Stromal cell of bone marrow (primary cell): Measurements from ENCODE around the gene RAB21.
A peak's percentile ranks its signal among the peaks of the same experiment; 100 is the strongest.
"Not testable (repeated sequence)": the region's sequence is repeated elsewhere in the genome, so short reads cannot be mapped to it uniquely, and the experiment has no call there.

ENCODE experiments used
- DNase-seq: peaks from one replicate; pipeline ENCODE4 v3.0.0-alpha.2; 2012; ENCODE audit warnings: low read depth

Gene RAB21

DNA sequence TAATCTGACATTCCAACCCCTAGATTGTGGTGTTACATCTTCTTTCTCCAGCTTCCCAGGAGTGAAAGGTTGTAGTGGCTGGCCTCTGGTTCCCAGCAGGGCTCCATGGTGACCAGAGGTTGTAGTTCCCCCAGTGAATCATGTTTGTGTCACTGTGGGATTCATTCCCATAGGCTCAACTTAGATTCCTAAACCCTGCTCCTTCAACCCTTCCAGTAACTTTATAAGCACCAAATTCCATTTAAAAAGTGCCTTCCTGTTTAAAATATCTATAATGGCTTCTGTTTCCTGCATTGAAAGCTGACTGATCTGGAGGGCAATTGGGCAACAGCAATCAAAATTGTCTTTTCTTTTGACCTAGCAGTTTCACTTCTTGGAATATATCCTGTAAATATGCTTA is 44.4 kb downstream of the RAB21 start:
- DNase-seq = peak; percentile 55

DNA sequence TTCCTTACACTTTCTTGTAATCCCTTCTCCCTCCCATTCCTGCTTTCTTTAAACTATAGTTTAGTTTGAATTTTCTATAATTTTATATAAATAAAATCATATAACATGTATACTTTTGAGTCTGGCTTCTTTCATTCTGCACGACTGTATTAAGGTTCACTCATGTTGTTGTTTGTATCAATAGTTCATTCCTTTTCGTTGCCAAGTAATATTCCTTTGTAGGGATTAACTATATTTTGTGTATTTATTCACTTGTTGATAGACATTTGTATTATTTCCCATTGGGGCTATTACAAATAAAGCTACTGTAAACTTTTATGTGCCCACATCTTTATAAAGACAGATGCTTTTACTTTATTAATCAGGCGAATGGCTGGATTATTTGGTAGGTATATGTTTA is 45.5 kb downstream of the RAB21 start:
- DNase-seq = no peak

DNA sequence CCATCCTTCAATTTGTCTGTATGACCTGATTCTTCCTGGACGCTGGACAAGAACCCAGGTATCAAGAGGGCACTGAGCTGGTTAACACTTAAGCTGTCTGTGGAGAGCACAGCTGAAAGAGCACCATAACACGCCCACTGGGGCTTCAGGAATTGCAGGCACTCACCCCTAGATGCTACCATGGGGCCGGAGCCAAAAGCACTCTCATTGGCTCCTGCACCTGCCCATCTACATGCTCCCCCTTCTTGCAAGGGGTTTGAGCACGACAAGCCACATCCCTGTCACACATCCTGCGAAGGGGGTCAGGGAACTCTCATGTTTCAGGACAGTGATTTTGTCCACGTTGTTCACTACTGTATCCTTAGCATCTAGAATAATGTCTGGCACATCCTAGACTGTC is 49.8 kb downstream of the RAB21 start:
- no peak for DNase-seq

DNA sequence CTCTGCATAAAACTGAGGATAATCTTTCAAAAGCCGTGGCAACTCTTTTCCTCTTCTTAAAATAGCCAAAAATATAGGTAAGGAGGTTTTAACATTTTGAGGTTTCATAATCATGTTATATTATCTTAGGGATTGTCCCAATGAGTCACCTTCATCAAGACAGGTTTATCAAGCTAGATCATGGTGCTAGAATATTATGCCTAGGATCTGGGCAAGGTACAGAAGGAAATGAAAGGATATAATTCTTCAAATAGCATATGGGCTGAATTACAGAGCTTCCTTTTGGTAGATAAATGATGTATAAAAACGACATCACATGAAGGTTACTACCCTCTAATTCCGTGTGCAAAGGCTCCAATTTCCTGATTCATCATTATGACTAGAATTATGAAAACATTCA is 56.3 kb downstream of the RAB21 start:
- peak; percentile 40 for DNase-seq

DNA sequence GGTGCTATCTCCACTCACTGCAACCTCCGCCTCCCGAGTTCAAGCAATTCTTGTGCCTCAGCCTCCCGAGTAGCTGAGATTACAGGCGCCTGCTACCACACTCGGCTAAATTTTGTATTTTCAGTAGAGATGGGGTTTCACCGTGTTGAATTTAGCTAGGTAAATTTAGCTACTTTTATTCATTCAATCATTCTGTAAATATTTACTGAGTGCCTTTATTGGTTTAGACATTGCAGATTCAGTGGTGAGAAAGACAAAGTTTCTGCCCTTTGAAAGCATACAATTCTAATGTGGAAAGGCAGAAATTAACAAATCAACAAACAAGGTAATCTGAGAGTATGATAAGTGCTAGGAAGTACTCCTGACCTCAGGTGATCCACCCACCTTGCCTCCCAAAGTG is 60.6 kb downstream of the RAB21 start:
- not testable (repeated sequence) for DNase-seq

DNA sequence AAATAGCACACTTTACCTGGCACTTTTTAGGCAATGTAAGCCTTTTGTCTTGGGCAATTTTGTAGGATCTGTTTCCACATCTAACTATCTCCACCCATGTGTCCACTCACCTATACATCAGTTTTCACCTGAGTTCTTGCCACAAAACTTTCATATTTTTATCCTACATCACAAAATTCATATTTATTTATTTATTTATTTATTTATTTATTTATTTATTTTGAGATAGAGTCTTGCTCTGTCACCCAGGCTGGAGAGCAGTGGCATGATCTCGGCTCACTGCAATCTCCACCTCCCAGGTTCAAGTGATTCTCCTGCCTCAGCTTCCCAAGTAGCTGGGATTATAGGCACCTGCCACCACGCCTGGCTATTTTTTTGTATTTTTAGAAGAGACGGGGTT is 67.4 kb downstream of the RAB21 start:
- not testable (repeated sequence) for DNase-seq

DNA sequence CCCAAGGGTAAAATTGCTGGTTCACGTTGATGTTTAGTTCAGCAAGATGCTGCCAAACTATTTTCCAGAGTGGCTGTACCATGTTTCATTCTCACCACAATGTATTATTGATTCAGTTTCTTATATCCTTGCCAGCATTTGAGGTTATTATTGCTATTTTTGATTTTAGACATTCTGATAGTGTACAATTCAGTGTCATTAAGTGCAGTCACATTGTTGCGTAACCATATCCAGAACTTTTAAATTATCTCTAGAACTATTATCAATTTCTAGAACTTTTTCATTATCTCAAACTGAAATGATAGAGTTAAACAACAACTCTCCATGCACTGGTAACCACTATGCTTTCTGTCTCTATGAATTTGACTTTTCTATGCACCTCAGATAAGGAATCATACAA is 74.2 kb downstream of the RAB21 start:
- no peak for DNase-seq

DNA sequence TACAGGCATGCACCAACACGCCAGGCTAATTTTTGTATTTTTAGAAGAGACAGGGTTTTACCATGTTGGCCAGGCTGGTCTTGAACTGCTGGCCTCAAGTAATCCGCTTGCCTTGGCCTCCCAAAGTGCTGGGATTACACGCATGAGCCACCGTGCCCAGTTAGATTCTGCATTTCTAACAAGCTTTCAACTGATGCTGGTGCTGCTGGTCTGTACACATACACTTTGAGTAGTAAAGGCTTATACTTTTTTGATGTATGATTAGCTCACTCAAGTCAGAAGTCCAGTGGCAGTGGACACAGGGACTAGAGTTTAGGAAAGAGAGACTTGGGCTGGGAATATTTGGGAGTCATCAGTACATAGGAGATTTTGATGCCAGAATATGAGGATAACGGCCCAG is 82.7 kb downstream of the RAB21 start:
- no peak for DNase-seq

DNA sequence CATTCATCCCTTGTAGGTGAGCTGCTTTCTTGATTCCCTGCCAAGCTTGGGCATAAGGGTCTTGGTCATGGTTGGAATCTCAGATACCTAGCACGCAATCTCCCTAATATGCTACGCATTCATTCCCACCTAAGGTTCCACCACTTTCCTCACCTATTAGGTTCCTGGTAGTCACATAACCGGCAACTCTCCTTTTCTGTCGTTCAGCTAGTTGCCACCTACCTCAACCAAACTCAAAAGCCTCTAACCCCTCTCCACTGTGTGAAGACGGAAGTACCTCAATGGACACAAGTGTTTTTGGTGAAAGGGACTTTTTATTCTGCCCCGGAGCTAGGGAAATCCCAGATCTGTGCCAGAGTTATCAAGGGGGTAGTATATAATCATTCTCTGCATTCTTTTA is 83.6 kb downstream of the RAB21 start:
- no peak for DNase-seq

DNA sequence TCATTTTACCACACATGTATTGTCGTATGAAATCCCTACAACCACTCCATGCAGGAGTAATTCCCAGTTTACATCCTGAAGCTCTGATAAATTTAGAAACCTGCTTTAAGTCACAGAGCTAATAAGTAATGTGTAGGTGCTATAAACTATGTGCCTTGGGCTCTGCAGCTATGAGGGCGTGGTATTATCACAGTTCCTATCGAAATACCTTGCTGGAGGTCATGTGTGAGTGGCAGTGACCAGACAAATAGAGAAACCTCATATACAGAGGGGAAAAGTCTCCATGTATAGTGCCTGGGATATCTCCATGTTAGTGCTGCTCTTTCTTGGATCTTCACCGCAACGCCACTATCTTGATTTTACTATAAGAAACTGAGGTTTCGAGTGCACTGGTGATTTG is 84.0 kb downstream of the RAB21 start:
- DNase-seq = no peak

DNA sequence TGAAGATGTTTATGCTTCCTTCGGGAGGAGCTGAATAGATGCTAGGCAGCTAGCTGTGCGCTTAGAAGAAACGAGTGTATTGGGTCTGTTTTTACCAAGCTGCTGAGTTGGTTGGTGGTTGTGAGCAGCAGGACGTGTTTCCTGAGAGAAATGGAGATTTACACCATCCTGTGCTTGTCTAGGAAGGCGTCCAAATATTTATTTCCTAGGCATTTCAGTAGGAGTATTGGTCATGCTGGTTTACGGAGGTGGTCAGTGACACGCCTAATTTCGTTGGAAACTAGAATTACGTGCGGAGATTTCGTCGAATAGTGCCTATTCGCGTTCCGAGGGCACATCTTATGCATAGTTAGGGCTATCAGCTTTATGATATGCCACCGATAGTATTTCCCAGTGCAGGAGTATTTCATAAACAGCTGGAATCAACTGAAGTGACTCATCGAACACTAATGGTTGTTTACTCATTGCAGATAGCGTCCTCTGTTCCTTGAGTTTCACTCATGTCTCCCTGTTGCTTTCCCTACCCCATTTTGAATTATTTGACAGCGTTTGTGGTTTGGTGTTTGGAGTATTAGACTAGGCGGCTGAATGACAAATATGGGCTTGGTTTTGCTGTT is 85.7 kb downstream of the RAB21 start:
- peak; percentile 38 for DNase-seq

DNA sequence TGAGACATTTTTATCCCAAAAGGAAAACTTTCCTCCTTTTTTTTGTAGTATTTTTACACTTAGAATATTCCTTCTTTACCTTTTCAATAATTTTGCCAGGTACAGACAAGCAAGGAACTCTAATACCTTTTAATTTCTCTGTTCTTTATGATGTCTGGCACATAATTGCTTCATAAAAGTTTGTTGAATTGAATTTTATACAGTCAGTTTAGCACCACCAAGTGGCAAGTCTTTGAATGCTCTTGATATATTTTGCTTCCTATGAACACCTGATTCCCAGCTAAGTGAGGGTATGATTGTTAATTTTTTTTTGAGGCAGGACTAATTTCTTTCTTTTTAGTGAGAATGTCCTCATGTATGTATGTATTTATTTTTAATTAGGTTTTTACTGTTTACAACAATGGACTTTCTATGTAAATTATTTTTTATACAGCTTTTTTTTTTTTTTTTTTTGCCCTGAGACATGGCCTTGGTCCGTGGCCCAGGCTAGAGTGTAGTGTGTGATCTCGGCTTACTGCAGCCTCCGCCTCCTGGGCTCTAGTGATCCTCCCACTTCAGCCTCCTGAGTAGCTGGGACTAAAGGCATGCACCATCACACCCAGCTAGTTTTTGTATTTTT is 91.8 kb downstream of the RAB21 start:
- DNase-seq = peak; percentile 28

DNA sequence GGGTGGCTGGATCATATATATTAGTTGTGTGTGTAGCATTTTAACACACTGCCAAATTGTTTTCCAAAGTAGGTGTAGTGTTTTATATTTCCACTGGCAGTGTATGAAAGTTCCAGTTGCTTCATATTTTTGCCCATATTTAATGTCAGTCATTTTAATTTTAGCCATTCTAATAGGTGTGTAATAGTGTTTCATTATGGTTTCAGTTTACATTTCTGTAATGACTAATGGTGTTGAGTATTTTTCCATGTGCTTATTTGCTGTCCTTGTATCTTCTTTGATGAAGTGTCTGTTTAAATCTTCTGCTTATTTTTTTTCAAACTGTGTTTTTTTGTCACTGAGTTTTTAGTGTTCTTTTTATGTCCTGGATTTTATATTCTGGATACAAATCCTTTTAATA is 93.5 kb downstream of the RAB21 start:
- no peak for DNase-seq

DNA sequence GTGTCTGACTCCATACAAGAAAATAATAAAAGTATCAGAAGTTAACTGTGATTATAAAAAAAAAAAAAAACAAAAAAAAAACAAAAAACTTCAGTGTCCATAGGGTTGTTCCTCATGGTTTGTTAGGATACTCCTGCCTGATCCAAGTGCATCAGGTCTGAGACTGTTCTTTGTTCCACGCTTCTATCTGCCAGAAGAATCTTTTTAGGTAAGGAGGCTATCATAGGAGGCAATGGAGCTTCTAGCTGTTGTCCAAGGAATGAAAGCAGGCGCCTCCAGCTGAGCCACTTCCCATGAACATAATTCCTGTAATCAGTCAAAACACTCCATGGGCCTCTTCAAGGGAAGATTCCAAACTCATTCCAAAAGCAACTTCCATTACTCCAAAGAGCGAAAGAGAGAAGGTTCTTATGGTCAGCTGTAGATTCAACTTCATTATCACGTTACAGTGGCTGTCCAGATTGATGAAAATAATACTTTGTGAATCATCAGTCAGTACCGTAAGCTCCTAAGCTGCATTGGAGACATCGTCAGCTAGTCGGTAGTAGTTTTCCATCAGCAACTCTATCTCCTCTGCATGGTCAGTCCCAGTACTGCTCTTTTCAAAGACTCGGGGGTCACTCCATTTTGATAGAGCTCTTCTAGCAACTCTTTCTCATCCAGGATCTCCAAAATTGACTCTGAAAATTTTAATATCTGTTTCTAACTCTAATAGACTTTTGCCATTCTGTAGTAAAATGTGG is 94.6 kb downstream of the RAB21 start:
- no peak for DNase-seq
